Trophoblast cell (in vitro differentiated cells and primary cell): ENCODE data around the gene DACT1.
A peak's percentile ranks its signal among the peaks of the same experiment; 100 is the strongest.

Experiments
- DNase-seq, 2 donors: peaks; one replicate each; pipeline ENCODE4 v3.0.0-alpha.2; 2016
- H2AFZ ChIP-seq: 2 replicates; pipeline ENCODE4 v1.6.1; 2013; ENCODE audit warnings: low read length, moderate library complexity, mild to moderate bottlenecking; ENCODE audit not compliant: insufficient read depth, poor library complexity
- H2AK5ac ChIP-seq: 2 replicates; pipeline ENCODE4 v1.6.1; 2013; ENCODE audit warnings: mild to moderate bottlenecking, low read length
- H2BK120ac ChIP-seq: 2 replicates; pipeline ENCODE4 v1.6.1; 2013; ENCODE audit warnings: low read length, mild to moderate bottlenecking, moderate library complexity; ENCODE audit not compliant: insufficient read depth, poor library complexity
- H2BK12ac ChIP-seq: 2 replicates; pipeline ENCODE4 v1.6.1; 2013; ENCODE audit warnings: mild to moderate bottlenecking, low read length, moderate library complexity
- H2BK5ac ChIP-seq: 2 replicates; pipeline ENCODE4 v1.6.1; 2013; ENCODE audit warnings: low read length, low read depth, moderate library complexity, mild to moderate bottlenecking; ENCODE audit not compliant: poor library complexity
- H3K14ac ChIP-seq: 2 replicates; pipeline ENCODE4 v1.6.1; 2013; ENCODE audit warnings: mild to moderate bottlenecking, low read length
- H3K18ac ChIP-seq: 2 replicates; pipeline ENCODE4 v1.6.1; 2013; ENCODE audit warnings: mild to moderate bottlenecking, low read length
- H3K23ac ChIP-seq: 2 replicates; pipeline ENCODE4 v1.6.1; 2013; ENCODE audit warnings: low read length
- H3K27ac ChIP-seq: 2 replicates; pipeline ENCODE4 v1.5.1; 2013; ENCODE audit warnings: low read depth, mild to moderate bottlenecking, inconsistent platforms, low read length, moderate library complexity
- H3K27me3 ChIP-seq: 2 replicates; pipeline ENCODE4 v1.6.1; 2013; ENCODE audit warnings: inconsistent platforms, mild to moderate bottlenecking, low read length, moderate library complexity; ENCODE audit not compliant: insufficient read depth
- H3K36me3 ChIP-seq, 2 experiments: 1 replicate in 1 of 2; 2 replicates in 1 of 2; pipeline ENCODE4 v1.6.1; 2013; ENCODE audit warnings: low read length in 2 of 2, mild to moderate bottlenecking in 2 of 2, moderate library complexity in 1 of 2; ENCODE audit not compliant: insufficient read depth in 2 of 2, control insufficient read depth in 1 of 2
- H3K4ac ChIP-seq: 2 replicates; pipeline ENCODE4 v1.6.1; 2013; ENCODE audit warnings: low read depth, mild to moderate bottlenecking, low read length, moderate library complexity
- H3K4me1 ChIP-seq, 2 experiments: 1 replicate in 1 of 2; 2 replicates in 1 of 2; pipeline ENCODE4 v1.6.1; 2013; ENCODE audit warnings: low read length in 2 of 2, mild to moderate bottlenecking in 2 of 2, moderate library complexity in 1 of 2; ENCODE audit not compliant: insufficient read depth in 2 of 2, control insufficient read depth in 1 of 2
- H3K4me2 ChIP-seq: 2 replicates; pipeline ENCODE4 v1.6.1; 2013; ENCODE audit warnings: inconsistent platforms, mild to moderate bottlenecking, low read length, moderate library complexity
- H3K4me3 ChIP-seq: 2 replicates; pipeline ENCODE4 v1.5.1; 2013; ENCODE audit warnings: mild to moderate bottlenecking, low read depth, low read length, inconsistent platforms
- H3K79me1 ChIP-seq: one replicate; pipeline ENCODE4 v1.6.1; 2013; ENCODE audit warnings: low read length
- H3K79me2 ChIP-seq: 2 replicates; pipeline ENCODE4 v1.6.1; 2013; ENCODE audit warnings: low read length, mild to moderate bottlenecking; ENCODE audit not compliant: control insufficient read depth, insufficient read depth, poor library complexity
- H3K9ac ChIP-seq: 2 replicates; pipeline ENCODE4 v1.6.1; 2013; ENCODE audit warnings: mild to moderate bottlenecking, low read length
- H3K9me3 ChIP-seq: 2 replicates; pipeline ENCODE4 v1.6.1; 2013; ENCODE audit warnings: low read depth, mild to moderate bottlenecking, control low read depth, inconsistent platforms, low read length; ENCODE audit not compliant: insufficient read depth
- H4K12ac ChIP-seq: 2 replicates; pipeline ENCODE4 v1.6.1; 2013; ENCODE audit warnings: low read depth, mild to moderate bottlenecking, low read length, moderate library complexity
- H4K8ac ChIP-seq: 2 replicates; pipeline ENCODE4 v1.6.1; 2013; ENCODE audit warnings: low read depth, mild to moderate bottlenecking, low read length, moderate library complexity
- H4K91ac ChIP-seq: one replicate; pipeline ENCODE4 v1.6.1; 2013; ENCODE audit warnings: low read depth, mild to moderate bottlenecking, low read length, moderate library complexity
- WGBS: extraction: QIAGEN DNeasy Blood & Tissue Kit; methylation state at CpG from one replicate; pipeline ENCODE4 v1.1.7; 2013; ENCODE audit warnings: missing lambda C conversion rate; ENCODE audit not compliant: insufficient read length, insufficient coverage; ENCODE audit errors: extremely low coverage; 5-methylcytosine and 5-hydroxymethylcytosine counted together

The DACT1 gene

GRCh38 chr14:58645641-58646040 lies 7.9 kb downstream of the DACT1 start:
- Histone ChIP-seq H3K9ac (no peak overlapping the region), H2AFZ (no peak overlapping the region), H2AK5ac (no peak overlapping the region), H3K4me1 (peaks cover 3 to 7% of the 10 kb centered on the region in 2 experiments), H3K36me3 (peaks cover 31 to 47% of the 10 kb centered on the region in 2 experiments), H3K14ac (no peak overlapping the region), H3K4me3 (no peak overlapping the region), H2BK5ac (no peak overlapping the region), H3K79me2 (no peaks in the 10 kb centered on the region), H3K9me3 (no peaks in the 10 kb centered on the region), H4K91ac (no peak overlapping the region), H4K12ac (no peak overlapping the region), H3K4me2 (no peak overlapping the region), H3K27me3 (no peaks in the 10 kb centered on the region), H3K79me1 (no peaks in the 10 kb centered on the region), H3K23ac (no peak overlapping the region), H4K8ac (no peak overlapping the region), H3K27ac (no peak overlapping the region), H3K4ac (no peak overlapping the region), H2BK120ac (no peak overlapping the region), H3K18ac (no peak overlapping the region), H2BK12ac (no peak overlapping the region)
- DNase-seq, result no peak
- no CpG with 5 or more reads among the region's 20 CpGs for WGBS

- H3K36me3 ChIP-seq, result peaks cover 30 to 44% of the 10 kb centered on the region in 2 experiments
- no peak overlapping the region for H3K4me3 ChIP-seq
- no peak overlapping the region for H2BK12ac ChIP-seq
- H3K9me3 ChIP-seq, result no peaks in the 10 kb centered on the region
- no peak overlapping the region for H3K14ac ChIP-seq
- H3K79me2 ChIP-seq, result no peaks in the 10 kb centered on the region
- WGBS, result no CpG with 5 or more reads among the region's 34 CpGs
- H4K12ac ChIP-seq, result no peak overlapping the region
- H3K27ac ChIP-seq, result no peak overlapping the region
- H2AFZ ChIP-seq, result no peak overlapping the region
- no peaks in the 10 kb centered on the region for H3K79me1 ChIP-seq
- no peak overlapping the region for H4K8ac ChIP-seq
- H3K27me3 ChIP-seq, result no peaks in the 10 kb centered on the region
- peaks cover 3 to 7% of the 10 kb centered on the region in 2 experiments for H3K4me1 ChIP-seq
- H2BK120ac ChIP-seq, result no peak overlapping the region
- no peak overlapping the region for H3K4ac ChIP-seq
- H3K4me2 ChIP-seq, result no peak overlapping the region
- H2BK5ac ChIP-seq, result no peak overlapping the region
- peak overlapping the region; percentile 12 for H3K9ac ChIP-seq
- no peak overlapping the region for H3K23ac ChIP-seq
- no peak overlapping the region for H2AK5ac ChIP-seq
- no peak for DNase-seq
- H3K18ac ChIP-seq, result no peak overlapping the region
- H4K91ac ChIP-seq, result no peak overlapping the region
Measured at GRCh38 chr14:58646479-58646878, 8.7 kb downstream of the DACT1 start.

GRCh38 chr14:58647777-58648176 lies 10.0 kb downstream of the DACT1 start:
- no peaks in the 10 kb centered on the region for H3K27me3 ChIP-seq
- H3K9me3 ChIP-seq, result no peaks in the 10 kb centered on the region
- no CpG with 5 or more reads among the region's 4 CpGs for WGBS
- H2BK12ac ChIP-seq, result no peak overlapping the region
- no peak overlapping the region for H2BK5ac ChIP-seq
- no peak overlapping the region for H2AFZ ChIP-seq
- H3K14ac ChIP-seq, result no peak overlapping the region
- H3K4ac ChIP-seq, result no peak overlapping the region
- H3K4me1 ChIP-seq, result peaks cover 0 to 5% of the 10 kb centered on the region in 2 experiments
- DNase-seq, result no peak
- H4K91ac ChIP-seq, result no peak overlapping the region
- no peaks in the 10 kb centered on the region for H3K79me1 ChIP-seq
- H3K36me3 ChIP-seq, result peaks cover 22 to 33% of the 10 kb centered on the region in 2 experiments
- H3K18ac ChIP-seq, result no peak overlapping the region
- no peaks in the 10 kb centered on the region for H3K79me2 ChIP-seq
- no peak overlapping the region for H2BK120ac ChIP-seq
- no peak overlapping the region for H3K4me3 ChIP-seq
- no peak overlapping the region for H3K9ac ChIP-seq
- no peak overlapping the region for H3K23ac ChIP-seq
- no peak overlapping the region for H3K4me2 ChIP-seq
- no peak overlapping the region for H3K27ac ChIP-seq
- H4K12ac ChIP-seq, result no peak overlapping the region
- no peak overlapping the region for H4K8ac ChIP-seq
- no peak overlapping the region for H2AK5ac ChIP-seq

- Histone ChIP-seq H3K23ac (no peak overlapping the region), H3K79me1 (no peaks in the 10 kb centered on the region), H3K9ac (no peak overlapping the region), H3K4me1 (peaks cover 0 to 2% of the 10 kb centered on the region in 2 experiments), H3K14ac (no peak overlapping the region), H2BK120ac (no peak overlapping the region), H3K4me2 (no peak overlapping the region), H2AK5ac (no peak overlapping the region), H2BK12ac (no peak overlapping the region), H4K8ac (no peak overlapping the region), H2AFZ (no peak overlapping the region), H3K18ac (no peak overlapping the region), H3K9me3 (no peaks in the 10 kb centered on the region), H4K12ac (no peak overlapping the region), H3K4ac (no peak overlapping the region), H3K36me3 (peaks cover 12 to 16% of the 10 kb centered on the region in 2 experiments), H3K27me3 (no peaks in the 10 kb centered on the region), H2BK5ac (no peak overlapping the region), H4K91ac (no peak overlapping the region), H3K4me3 (no peak overlapping the region), H3K79me2 (no peaks in the 10 kb centered on the region), H3K27ac (no peak overlapping the region)
- DNase-seq, result no peak
- no CpG with 5 or more reads among the region's 2 CpGs for WGBS
Measured at GRCh38 chr14:58650857-58651256, 13.1 kb downstream of the DACT1 start.
